ENCODE measurements around the gene BTF3. TPM values are rescaled to one million over a fixed set of nuclear protein-coding genes. Genes with fewer than 3 reads are reported as not detected.
"Not testable (repeated sequence)": the region's sequence is repeated elsewhere in the genome, so short reads cannot be mapped to it uniquely, and the experiment has no call there.

BTF3 gene
- total RNA-seq, 1 experiment from 2014 or later, result 861 TPM

DNA sequence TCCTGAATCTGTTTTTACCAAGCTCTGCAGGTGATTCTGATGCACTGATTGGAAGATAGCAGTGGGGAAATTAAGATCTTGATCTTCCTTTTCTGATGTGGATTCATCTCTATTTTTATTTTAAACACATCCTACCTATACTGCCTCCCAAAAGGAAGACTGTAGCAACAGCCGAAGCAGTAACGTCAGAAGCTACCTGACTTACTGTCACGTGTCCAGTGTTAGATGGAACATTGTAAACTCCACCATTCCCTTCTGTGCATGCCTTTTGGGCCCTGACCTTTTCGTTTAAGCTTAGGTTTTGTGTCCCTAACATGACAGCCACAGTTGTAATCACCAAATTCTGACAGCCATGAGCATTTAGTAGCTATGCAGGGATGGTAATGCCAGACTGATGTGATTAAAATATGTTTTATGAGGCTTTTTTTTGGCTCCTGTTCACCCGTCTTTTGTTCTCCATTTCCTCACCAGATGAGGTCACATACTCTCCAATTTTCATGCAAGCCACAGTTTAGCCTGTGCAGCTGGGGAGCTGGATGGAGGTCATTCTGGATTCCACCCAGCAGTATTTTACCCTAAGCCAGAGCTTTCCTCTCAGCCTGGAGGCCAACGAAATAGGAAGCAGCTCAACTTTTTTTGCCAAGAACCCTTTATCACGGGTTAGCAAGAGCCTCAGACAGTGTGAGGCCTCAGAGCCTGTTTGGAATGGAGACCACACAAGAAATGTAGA lies 34.1 kb upstream of the BTF3 start:
- H3K4me1 ChIP-seq (ENCODE audit: insufficient read depth, low read length), result no peaks in the 10 kb centered on the region; the same call in 1 of the 2 replicates
- H3K79me2 ChIP-seq (ENCODE audit: insufficient read depth, low read length), result no peaks in the 10 kb centered on the region
- H4K8ac ChIP-seq (replicated peaks; ENCODE audit: insufficient read length, low read depth, low read length), result no peak overlapping the region
- H3K9me3 ChIP-seq (ENCODE audit: control insufficient read depth, low read depth, low read length), result no peaks in the 10 kb centered on the region
- H3K23ac ChIP-seq (ENCODE audit: insufficient read length, low read depth, low read length), result no peak overlapping the region
- TF ChIP-seq, protein P1, sequence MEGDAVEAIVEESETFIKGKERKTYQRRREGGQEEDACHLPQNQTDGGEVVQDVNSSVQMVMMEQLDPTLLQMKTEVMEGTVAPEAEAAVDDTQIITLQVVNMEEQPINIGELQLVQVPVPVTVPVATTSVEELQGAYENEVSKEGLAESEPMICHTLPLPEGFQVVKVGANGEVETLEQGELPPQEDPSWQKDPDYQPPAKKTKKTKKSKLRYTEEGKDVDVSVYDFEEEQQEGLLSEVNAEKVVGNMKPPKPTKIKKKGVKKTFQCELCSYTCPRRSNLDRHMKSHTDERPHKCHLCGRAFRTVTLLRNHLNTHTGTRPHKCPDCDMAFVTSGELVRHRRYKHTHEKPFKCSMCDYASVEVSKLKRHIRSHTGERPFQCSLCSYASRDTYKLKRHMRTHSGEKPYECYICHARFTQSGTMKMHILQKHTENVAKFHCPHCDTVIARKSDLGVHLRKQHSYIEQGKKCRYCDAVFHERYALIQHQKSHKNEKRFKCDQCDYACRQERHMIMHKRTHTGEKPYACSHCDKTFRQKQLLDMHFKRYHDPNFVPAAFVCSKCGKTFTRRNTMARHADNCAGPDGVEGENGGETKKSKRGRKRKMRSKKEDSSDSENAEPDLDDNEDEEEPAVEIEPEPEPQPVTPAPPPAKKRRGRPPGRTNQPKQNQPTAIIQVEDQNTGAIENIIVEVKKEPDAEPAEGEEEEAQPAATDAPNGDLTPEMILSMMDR (conservative IDR thresholded peaks at IDR 0.05), result no peak
- no peak overlapping the region for H3K9ac ChIP-seq (ENCODE audit: extremely low read depth, insufficient read length, low read length)
- no peak overlapping the region for H3T11ph ChIP-seq (ENCODE audit: low read length)
- H3K14ac ChIP-seq (ENCODE audit: insufficient read depth, low read length), result no peak overlapping the region
- no peak overlapping the region for H3K4ac ChIP-seq (ENCODE audit: low read depth, low read length)
- Mint-ChIP-seq H3K27ac (no peak overlapping the region), H3K27me3 (ENCODE audit: low read depth) (no peaks in the 10 kb centered on the region; the same call in 1 of the 2 replicates), H3K36me3 (ENCODE audit: insufficient read depth in 1 of 3, low read depth in 3 of 3) (peaks cover 0 to 16% (median 2%) of the 10 kb centered on the region in 3 experiments; a peak in 4 of 7 replicates), H3K9me3 (peaks cover 15 to 19% of the 10 kb centered on the region in 2 experiments), H3K4me3 (no peak overlapping the region), H3K4me1 (peaks cover 41 to 42% of the 10 kb centered on the region in 2 experiments)
- WGBS (ENCODE audit: extremely low coverage, insufficient read length, low lambda C conversion rate), result no CpG with 5 or more reads among the region's 7 CpGs
- H3K27ac ChIP-seq (ENCODE audit: insufficient read length, low read depth, low read length), result no peak overlapping the region
- H2BK15ac ChIP-seq (ENCODE audit: low read depth, low read length), result no peak overlapping the region
- H4K91ac ChIP-seq (ENCODE audit: insufficient read length, low read depth, low read length), result no peak overlapping the region
- H2BK120ac ChIP-seq (ENCODE audit: low read depth, low read length, poor library complexity, severe bottlenecking), result no peak overlapping the region
- H3K18ac ChIP-seq (ENCODE audit: insufficient read length, low read depth, low read length), result no peak overlapping the region
- H4K5ac ChIP-seq (ENCODE audit: insufficient read length, low read depth, low read length), result no peak overlapping the region
- H2BK12ac ChIP-seq (ENCODE audit: insufficient read length, low read depth, low read length), result no peak overlapping the region
- H3K79me1 ChIP-seq (ENCODE audit: insufficient read depth, low read depth, low read length, poor library complexity, severe bottlenecking), result no peaks in the 10 kb centered on the region
- H3K23me2 ChIP-seq (ENCODE audit: insufficient read length, low read depth, low read length, poor library complexity, severe bottlenecking), result no peaks in the 10 kb centered on the region
- no peak overlapping the region for H3K4me2 ChIP-seq (ENCODE audit: insufficient read depth, insufficient read length, low read length)
- H2BK20ac ChIP-seq (ENCODE audit: low read depth, low read length, poor library complexity, severe bottlenecking), result no peak overlapping the region
- no peak overlapping the region for H3K56ac ChIP-seq (ENCODE audit: insufficient read length, low read depth, low read length)
- H2AFZ ChIP-seq (ENCODE audit: low read length), result no peak overlapping the region
- H2BK5ac ChIP-seq (ENCODE audit: insufficient read length, low read length), result no peak overlapping the region
- H4K20me1 ChIP-seq (ENCODE audit: control insufficient read depth, insufficient read depth, insufficient read length), result no peaks in the 10 kb centered on the region
- no peak overlapping the region for H2AK5ac ChIP-seq (ENCODE audit: insufficient read length, low read length)
- no peak for DNase-seq
- no peaks in the 10 kb centered on the region for H3K27me3 ChIP-seq (ENCODE audit: insufficient read depth, low read length)

DNA sequence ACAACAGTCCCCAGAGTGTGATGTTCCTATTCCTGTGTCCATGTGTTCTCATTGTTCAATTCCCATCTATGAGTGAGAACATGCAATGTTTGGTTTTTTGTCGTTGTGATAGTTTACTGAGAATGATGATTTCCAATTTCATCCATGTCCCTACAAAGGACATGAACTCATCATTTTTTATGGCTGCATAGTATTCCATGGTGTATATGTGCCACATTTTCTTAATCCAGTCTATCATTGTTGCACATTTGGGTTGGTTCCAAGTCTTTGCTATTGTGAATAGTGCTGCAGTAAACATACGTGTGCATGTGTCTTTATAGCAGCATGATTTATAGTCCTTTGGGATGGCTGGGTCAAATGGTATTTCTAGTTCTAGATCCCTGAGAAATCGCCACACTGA lies 29.6 kb upstream of the BTF3 start:
- H3K14ac ChIP-seq (ENCODE audit: insufficient read depth, low read length); H4K5ac ChIP-seq (ENCODE audit: insufficient read length, low read depth, low read length); H2BK20ac ChIP-seq (ENCODE audit: low read depth, low read length, poor library complexity, severe bottlenecking); H3K27me3 Mint-ChIP-seq (ENCODE audit: low read depth); H3K27ac ChIP-seq (ENCODE audit: insufficient read length, low read depth, low read length); H3K9ac ChIP-seq (ENCODE audit: extremely low read depth, insufficient read length, low read length); H3K4me1 ChIP-seq (ENCODE audit: insufficient read depth, low read length); H3K27me3 ChIP-seq (ENCODE audit: insufficient read depth, low read length); H2BK15ac ChIP-seq (ENCODE audit: low read depth, low read length); H2BK12ac ChIP-seq (ENCODE audit: insufficient read length, low read depth, low read length); H3K4ac ChIP-seq (ENCODE audit: low read depth, low read length); H3K4me2 ChIP-seq (ENCODE audit: insufficient read depth, insufficient read length, low read length); H2BK5ac ChIP-seq (ENCODE audit: insufficient read length, low read length); H2AFZ ChIP-seq (ENCODE audit: low read length); H3K18ac ChIP-seq (ENCODE audit: insufficient read length, low read depth, low read length); H3K23me2 ChIP-seq (ENCODE audit: insufficient read length, low read depth, low read length, poor library complexity, severe bottlenecking); H3K9me3 ChIP-seq (ENCODE audit: control insufficient read depth, low read depth, low read length); H3K56ac ChIP-seq (ENCODE audit: insufficient read length, low read depth, low read length); H4K91ac ChIP-seq (ENCODE audit: insufficient read length, low read depth, low read length); DNase-seq; H3K79me2 ChIP-seq (ENCODE audit: insufficient read depth, low read length); H3K23ac ChIP-seq (ENCODE audit: insufficient read length, low read depth, low read length); H4K8ac ChIP-seq (replicated peaks; ENCODE audit: insufficient read length, low read depth, low read length); H2BK120ac ChIP-seq (ENCODE audit: low read depth, low read length, poor library complexity, severe bottlenecking); H3K79me1 ChIP-seq (ENCODE audit: insufficient read depth, low read depth, low read length, poor library complexity, severe bottlenecking); H3T11ph ChIP-seq (ENCODE audit: low read length); H4K20me1 ChIP-seq (ENCODE audit: control insufficient read depth, insufficient read depth, insufficient read length); H2AK5ac ChIP-seq (ENCODE audit: insufficient read length, low read length); H3K27ac Mint-ChIP-seq; H3K4me3 Mint-ChIP-seq: not testable (repeated sequence)
- no CpG with 5 or more reads among the region's 3 CpGs for WGBS (ENCODE audit: extremely low coverage, insufficient read length, low lambda C conversion rate)
- Mint-ChIP-seq H3K36me3 (ENCODE audit: insufficient read depth in 1 of 3, low read depth in 3 of 3) (peaks cover 0 to 13% (median 2%) of the 10 kb centered on the region in 3 experiments; a peak in 4 of 7 replicates), H3K4me1 (peaks cover 25 to 26% of the 10 kb centered on the region in 2 experiments), H3K9me3 (peaks cover 16 to 17% of the 10 kb centered on the region in 2 experiments)

All from H9 (cell line).